GM18526 (cell line): Measurements from ENCODE around the gene CACNA1I.

Source experiments
- POLR2A ChIP-seq: IDR thresholded peaks from 3 replicates; pipeline ENCODE4 v1.6.1; 2011; ENCODE audit not compliant: insufficient read length; ENCODE audit errors: extremely low read depth

CACNA1I gene

DNA sequence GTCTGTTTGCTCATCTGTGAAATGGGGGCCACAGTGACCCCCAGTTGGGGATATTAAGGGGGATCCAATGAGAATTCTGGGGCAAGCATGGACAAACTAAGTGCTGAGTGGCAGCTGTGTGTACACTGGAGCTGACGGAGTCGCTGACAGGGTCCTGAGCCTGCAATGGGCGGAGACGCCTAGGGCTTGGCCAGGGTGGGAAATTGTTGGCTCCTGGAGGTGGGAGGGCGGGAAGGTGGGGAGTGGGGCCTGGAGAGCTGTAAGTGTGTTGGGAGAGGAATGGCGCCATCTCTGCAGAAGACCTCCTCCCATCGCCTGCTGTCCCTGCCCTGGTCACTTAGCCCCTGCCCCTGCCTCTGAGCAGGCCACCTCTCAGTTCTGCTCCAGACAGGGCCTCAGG is 7.3 kb downstream of the CACNA1I start:
- TF ChIP-seq POLR2A = no peak

DNA sequence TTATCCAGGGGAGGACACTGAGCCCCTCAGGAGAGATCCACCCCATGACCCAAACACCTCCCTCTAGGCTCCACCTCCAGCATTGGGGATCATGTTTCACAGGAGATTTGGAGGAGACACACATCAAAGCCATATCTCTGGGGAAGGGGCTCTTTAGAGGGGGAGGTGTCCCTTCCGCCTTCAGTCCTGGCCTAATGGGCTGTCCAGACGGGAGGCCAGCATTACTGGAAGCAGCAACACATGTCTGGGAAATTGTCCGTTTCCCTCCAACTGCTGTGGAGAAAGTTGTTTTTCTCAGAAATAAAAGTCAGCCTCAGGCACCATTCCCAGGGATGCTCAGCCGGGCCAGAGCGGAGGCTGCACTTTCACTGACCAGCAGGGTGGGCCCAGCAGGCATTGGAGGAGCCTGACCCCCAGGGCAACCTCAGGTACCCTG is 9.5 kb downstream of the CACNA1I start:
- no peak for TF ChIP-seq POLR2A

- TF ChIP-seq POLR2A = no peak
These were observed 10.2 kb downstream of the CACNA1I start for GRCh38 chr22:39580795-39581194.

DNA sequence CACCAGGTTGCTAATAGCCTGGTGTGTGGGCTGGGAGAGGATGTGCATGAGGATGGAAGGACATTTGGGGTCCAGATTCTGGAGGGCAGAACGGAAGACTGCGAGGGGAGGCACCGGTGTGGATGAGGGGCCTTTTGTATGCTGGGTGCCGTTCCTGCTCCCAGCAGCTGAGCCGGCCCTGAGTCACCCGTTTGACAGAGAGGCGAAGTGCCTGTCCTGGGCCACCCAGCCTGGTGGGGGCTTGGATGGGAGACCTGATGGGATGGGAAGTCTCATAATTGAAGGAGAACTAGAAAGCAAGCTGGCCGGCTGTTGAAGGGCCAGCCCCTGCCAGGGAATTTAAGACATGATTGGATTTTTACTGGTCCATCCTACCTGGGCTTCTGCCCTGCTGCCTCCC is 10.8 kb downstream of the CACNA1I start:
- no peak for TF ChIP-seq POLR2A

- no peak for TF ChIP-seq POLR2A
These were observed 12.6 kb downstream of the CACNA1I start for GRCh38 chr22:39583066-39583667.

DNA sequence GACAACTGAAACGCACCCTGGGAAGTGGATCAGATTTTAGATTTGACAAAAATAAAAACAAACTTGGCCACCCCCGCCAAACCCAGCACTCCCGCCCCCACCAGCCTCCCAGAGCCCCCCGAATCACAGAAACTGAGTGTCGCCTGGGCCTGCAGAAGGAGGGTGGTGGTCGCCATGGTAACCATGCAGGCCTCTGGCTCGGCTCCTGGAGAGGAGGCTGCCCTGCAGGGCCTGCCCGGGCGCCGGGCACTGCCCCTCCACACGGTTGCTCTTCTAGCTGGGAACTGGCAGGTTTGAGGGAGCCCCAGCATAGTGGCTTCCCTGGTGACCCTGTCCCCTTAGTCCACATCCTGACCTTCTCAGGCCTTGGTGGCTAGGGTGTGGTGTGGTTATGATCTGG is 19.3 kb downstream of the CACNA1I start:
- TF ChIP-seq POLR2A = no peak

GRCh38 chr22:39592081-39593065 is 21.8 kb downstream of the CACNA1I start:
- TF ChIP-seq POLR2A = no peak

- no peak for TF ChIP-seq POLR2A
These were observed 22.7 kb downstream of the CACNA1I start for GRCh38 chr22:39593066-39593930.

- TF ChIP-seq POLR2A = no peak
These were observed 23.4 kb downstream of the CACNA1I start for GRCh38 chr22:39593931-39594285.

- TF ChIP-seq POLR2A = no peak
These were observed 23.9 kb downstream of the CACNA1I start for GRCh38 chr22:39594411-39594810.

- TF ChIP-seq POLR2A = no peak
These were observed 25.1 kb downstream of the CACNA1I start for GRCh38 chr22:39595622-39596172.

- TF ChIP-seq POLR2A = no peak
These were observed 26.0 kb downstream of the CACNA1I start for GRCh38 chr22:39596601-39597000.

- no peak for TF ChIP-seq POLR2A
These were observed 26.8 kb downstream of the CACNA1I start for GRCh38 chr22:39597236-39597869.
